GM23338 (cell line): ENCODE measurements around the gene RAB40B. TPM values are rescaled to one million over a fixed set of nuclear protein-coding genes. Genes with fewer than 3 reads are reported as not detected.

Source experiments
- ATAC-seq: fragments of 200-7000 bp; cut with Tn5 transposase; 3 replicates; pipeline ENCODE4 v1.9.1; 2020
- DNase-seq: peaks from one replicate; pipeline ENCODE4 v3.0.0-alpha.2; 2015; ENCODE audit warnings: low spot score
- H2AFZ ChIP-seq: fragments of 200-600 bp; sonication (generic); 2 replicates; pipeline ENCODE4 v1.8.0; 2016; ENCODE audit warnings: antibody characterized with exemption, mild to moderate bottlenecking, moderate library complexity
- H3F3A ChIP-seq: fragments of 200-600 bp; sonication (generic); replicated peaks from 2 replicates; pipeline ENCODE4 v1.8.0; 2017; ENCODE audit warnings: antibody characterized with exemption, mixed run types, low read depth
- H3K27ac ChIP-seq: fragments of 200-600 bp; sonication (generic); 2 replicates; pipeline ENCODE4 v1.6.1; 2016; ENCODE audit warnings: low read depth
- H3K27me3 ChIP-seq: fragments of 200-600 bp; sonication (generic); 2 replicates; pipeline ENCODE4 v1.8.0; 2016; ENCODE audit warnings: mild to moderate bottlenecking, mixed run types, moderate library complexity; ENCODE audit not compliant: insufficient read depth
- H3K36me3 ChIP-seq: fragments of 200-600 bp; sonication (generic); 2 replicates; pipeline ENCODE4 v1.8.0; 2016; ENCODE audit warnings: mild to moderate bottlenecking; ENCODE audit not compliant: insufficient read depth
- H3K4me1 ChIP-seq: fragments of 200-600 bp; sonication (generic); 2 replicates; pipeline ENCODE4 v1.8.0; 2016; ENCODE audit warnings: mild to moderate bottlenecking, moderate library complexity; ENCODE audit not compliant: insufficient read depth
- H3K4me2 ChIP-seq: fragments of 200-600 bp; sonication (generic); 2 replicates; pipeline ENCODE4 v1.7.1; 2017; ENCODE audit warnings: mixed run types
- H3K4me3 ChIP-seq: fragments of 200-600 bp; sonication (generic); 2 replicates; pipeline ENCODE4 v1.6.1; 2016; ENCODE audit warnings: mixed run types
- H3K79me2 ChIP-seq: fragments of 200-600 bp; sonication (generic); replicated peaks from 2 replicates; pipeline ENCODE4 v1.8.0; 2017; ENCODE audit warnings: mild to moderate bottlenecking; ENCODE audit not compliant: insufficient read depth
- H3K9me2 ChIP-seq: fragments of 200-600 bp; sonication (generic); 2 replicates; pipeline ENCODE4 v1.8.0; 2017; ENCODE audit not compliant: insufficient read depth
- H4K20me1 ChIP-seq: fragments of 200-600 bp; sonication (generic); replicated peaks from 2 replicates; pipeline ENCODE4 v1.8.0; 2017; ENCODE audit warnings: mild to moderate bottlenecking; ENCODE audit not compliant: insufficient read depth
- H3K27ac Mint-ChIP-seq: 2 replicates; pipeline ENCODE4 v1.8.0; 2020; ENCODE audit warnings: inconsistent platforms, mild to moderate bottlenecking, moderate library complexity, mixed read lengths
- H3K27me3 Mint-ChIP-seq: 3 replicates; pipeline ENCODE4 v1.8.0; 2022; ENCODE audit warnings: low read depth, mild to moderate bottlenecking, moderate library complexity, mixed read lengths, inconsistent platforms; ENCODE audit not compliant: insufficient read depth, poor library complexity
- H3K36me3 Mint-ChIP-seq: 3 replicates; pipeline ENCODE4 v1.8.0; 2021; ENCODE audit warnings: low read depth, mild to moderate bottlenecking, inconsistent platforms, moderate library complexity, mixed read lengths
- H3K4me1 Mint-ChIP-seq: 3 replicates; pipeline ENCODE4 v1.8.0; 2020; ENCODE audit warnings: mild to moderate bottlenecking, inconsistent platforms, mixed read lengths
- H3K4me3 Mint-ChIP-seq: 3 replicates; pipeline ENCODE4 v1.8.0; 2021; ENCODE audit warnings: moderate library complexity, mild to moderate bottlenecking, inconsistent platforms, mixed read lengths
- H3K9me3 Mint-ChIP-seq: 3 replicates; pipeline ENCODE4 v1.8.0; 2020; ENCODE audit warnings: moderate library complexity, mild to moderate bottlenecking, inconsistent platforms, mixed read lengths
- CTCF ChIP-seq, 2 experiments: fragments of 200-600 bp in 1 of 2; sonication (generic) in 1 of 2; conservative IDR thresholded peaks; 2 replicates each; pipeline versions ENCODE4 v1.5.1 to v1.6.1; 2016 to 2017; ENCODE audit warnings: antibody characterized with exemption in 2 of 2, low read depth in 2 of 2, mild to moderate bottlenecking in 2 of 2, moderate library complexity in 1 of 2
- ETS1 ChIP-seq: IDR thresholded peaks from 2 replicates; pipeline ENCODE4 v1.6.1; 2016; ENCODE audit warnings: antibody characterized with exemption
- EZH2 ChIP-seq: fragments of 200-600 bp; sonication (generic); IDR thresholded peaks from one replicate; pipeline ENCODE4 v1.8.0; 2017; ENCODE audit warnings: antibody characterized with exemption, mild to moderate bottlenecking, low read depth; ENCODE audit not compliant: unreplicated experiment
- EZH2phosphoT487 ChIP-seq: fragments of 200-600 bp; sonication (generic); IDR thresholded peaks from one replicate; pipeline ENCODE4 v1.8.1; 2018; ENCODE audit warnings: antibody characterized with exemption; ENCODE audit not compliant: unreplicated experiment
- NANOG ChIP-seq: IDR thresholded peaks from 2 replicates; pipeline ENCODE4 v1.6.1; 2016; ENCODE audit warnings: antibody characterized with exemption, borderline replicate concordance
- POLR2AphosphoS5 ChIP-seq: IDR thresholded peaks from 2 replicates; pipeline ENCODE4 v1.6.1; 2016; ENCODE audit warnings: antibody characterized with exemption, low read depth
- REST ChIP-seq: IDR thresholded peaks from one replicate; pipeline ENCODE4 v1.6.1; 2018; ENCODE audit warnings: antibody characterized with exemption; ENCODE audit not compliant: unreplicated experiment
- ZNF114 ChIP-seq: fragments of 250-450 bp; sonication (Bioruptor Pico); IDR thresholded peaks from 2 replicates; pipeline ENCODE4 v1.5.0; 2020; ENCODE audit warnings: mild to moderate bottlenecking, moderate library complexity
- ZNF331 ChIP-seq: fragments of 250-450 bp; sonication (Bioruptor Pico); IDR thresholded peaks from 2 replicates; pipeline ENCODE4 v1.5.0; 2020; ENCODE audit warnings: low read depth, mild to moderate bottlenecking, moderate library complexity
- polyA plus RNA-seq: library from polyadenylated mRNA; unstranded; fragments of >200 nt; fragmentation: Nextera tagmentation; extraction: Ambion mirVana; gene quantifications from 2 replicates; pipeline ENCODE4 v1.2.1, GENCODE V29; 2016
- total RNA-seq: library from RNA; depleted of rRNA; stranded (reverse); fragments of >200 nt; shearing (Covaris generic); gene quantifications from 2 replicates; pipeline ENCODE4 v1.2.3, GENCODE V29; 2014

RAB40B gene
- total and polyA plus RNA-seq, 2 experiments from 2014 or later, result 4.2 to 5.2 TPM

DNA sequence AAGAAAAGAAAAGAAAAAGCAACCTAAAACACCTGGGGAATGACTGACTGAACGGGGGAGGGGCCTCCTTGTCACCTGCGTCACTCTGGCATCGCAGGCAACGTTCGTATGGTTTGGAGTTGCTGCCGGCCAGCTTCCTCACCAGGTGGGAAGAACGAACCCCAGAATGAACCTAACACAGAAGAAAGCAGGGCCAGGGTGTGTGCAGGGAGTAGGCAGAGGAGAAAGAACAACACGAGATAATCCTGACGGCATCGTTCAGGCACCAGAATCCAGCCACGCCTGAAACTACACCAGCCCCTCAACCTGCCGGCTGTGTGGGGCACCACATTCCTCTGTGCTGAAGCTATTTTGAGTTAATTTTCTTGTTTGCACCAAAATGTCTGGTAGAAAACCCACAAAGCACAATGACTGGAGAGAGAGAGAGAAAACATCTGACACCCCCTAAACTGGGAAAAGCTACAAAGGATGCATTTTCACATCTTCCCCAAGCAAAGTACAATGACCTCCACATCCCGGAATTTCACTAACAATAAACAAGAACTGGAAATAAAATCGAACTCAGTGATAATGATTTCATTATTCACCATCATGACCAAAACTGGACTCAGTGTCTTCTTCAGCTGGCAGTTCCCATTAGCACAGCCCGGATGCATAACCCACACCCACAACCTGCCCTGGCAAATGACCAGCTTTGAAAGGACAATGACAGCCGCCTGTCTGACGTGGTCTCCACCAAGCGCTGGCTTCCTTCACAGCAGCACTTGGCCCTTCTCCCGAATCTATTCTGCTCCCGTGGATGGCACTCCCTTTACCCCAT lies 23.6 kb downstream of the RAB40B start:
- H3K4me3 ChIP-seq, result no peak overlapping the region
- no peak overlapping the region for H3K4me2 ChIP-seq
- no peak overlapping the region for H3K27ac ChIP-seq
- H3K27ac Mint-ChIP-seq, result no peak overlapping the region
- DNase-seq (no peak), ATAC-seq (no peak)
- peaks cover 9% of the 10 kb centered on the region for H3K27me3 Mint-ChIP-seq
- no peak overlapping the region for H3K4me3 Mint-ChIP-seq
- no peak for TF ChIP-seq ZNF331 (CRISPR knock-in tag)
- no peak for TF ChIP-seq EZH2
- TF ChIP-seq ZNF114, result no peak
- no peak for TF ChIP-seq NANOG
- TF ChIP-seq CTCF (conservative IDR thresholded peaks at IDR 0.05; ENCODE audit: low read depth in 2 of 2), result no peak
- no peak for TF ChIP-seq EZH2phosphoT487
- no peak for TF ChIP-seq POLR2AphosphoS5
- no peak for TF ChIP-seq REST
- TF ChIP-seq ETS1, result no peak
- no peaks in the 10 kb centered on the region for H3K9me2 ChIP-seq
- no peak overlapping the region for H2AFZ ChIP-seq
- H3K9me3 Mint-ChIP-seq, result no peaks in the 10 kb centered on the region
- H3K4me1 ChIP-seq, result no peaks in the 10 kb centered on the region
- H3K79me2 ChIP-seq, result no peaks in the 10 kb centered on the region
- H3K36me3 ChIP-seq, result no peaks in the 10 kb centered on the region
- H3K4me1 Mint-ChIP-seq, result no peaks in the 10 kb centered on the region
- H3K36me3 Mint-ChIP-seq, result no peaks in the 10 kb centered on the region; the same call in 2 of the 3 replicates
- H3F3A ChIP-seq, result no peaks in the 10 kb centered on the region
- H4K20me1 ChIP-seq, result no peaks in the 10 kb centered on the region
- no peaks in the 10 kb centered on the region for H3K27me3 ChIP-seq
